Gastroesophageal sphincter (tissue), 4 donors: Measurements from ENCODE around the gene STK35. TPM values are rescaled to one million over a fixed set of nuclear protein-coding genes. Genes with fewer than 3 reads are reported as not detected.

ENCODE experiments used
- ATAC-seq: fragments of 150-250 bp; one replicate; pipeline ENCODE4 v1.9.1; 2016; ENCODE audit warnings: mild to moderate bottlenecking, moderate library complexity
- H3K27ac ChIP-seq, 4 donors: fragments of 200-600 bp; sonication (generic) in 3 of 4; 1 replicate in 3 of 4; 2 replicates in 1 of 4; pipeline ENCODE4 v1.5.1; 2016 to 2019
- H3K27me3 ChIP-seq: fragments of 200-600 bp; sonication (generic); one replicate; pipeline ENCODE4 v1.5.1; 2019
- H3K36me3 ChIP-seq, 2 donors: fragments of 200-600 bp; sonication (generic); one replicate each; pipeline ENCODE4 v1.5.1; 2019; ENCODE audit warnings: control low read depth in 1 of 2
- H3K4me1 ChIP-seq, 3 donors: fragments of 200-600 bp; sonication (generic); 1 replicate in 2 of 3; 2 replicates in 1 of 3; pipeline ENCODE4 v1.5.1; 2016 to 2019; ENCODE audit warnings: control low read depth in 2 of 3
- H3K4me3 ChIP-seq, 2 donors: fragments of 200-600 bp; sonication (generic); one replicate each; pipeline ENCODE4 v1.5.1; 2019; ENCODE audit warnings: mild to moderate bottlenecking in 1 of 2, moderate library complexity in 1 of 2
- H3K9me3 ChIP-seq, 3 donors: fragments of 200-600 bp; sonication (generic); one replicate each; pipeline ENCODE4 v1.5.1; 2017 to 2019; ENCODE audit warnings: control low read depth in 2 of 3
- EP300 ChIP-seq: sonication (generic); formaldehyde crosslinking; IDR thresholded peaks from one replicate; pipeline ENCODE4 v1.6.1; 2017; ENCODE audit warnings: antibody characterized with exemption, mild to moderate bottlenecking
- POLR2A ChIP-seq, 2 donors: fragments of 450-650 bp; IDR thresholded peaks; one replicate each; pipeline ENCODE4 v1.6.1; 2017; ENCODE audit warnings: antibody characterized with exemption in 2 of 2, mild to moderate bottlenecking in 2 of 2, moderate library complexity in 1 of 2
- POLR2AphosphoS5 ChIP-seq: sonication (generic); formaldehyde crosslinking; IDR thresholded peaks from one replicate; pipeline ENCODE4 v1.6.1; 2017; ENCODE audit warnings: antibody characterized with exemption
- WGBS, 2 donors: methylation state at CpG; one replicate each; pipeline ENCODE4 v1.1.5; 2018; ENCODE audit warnings: low coverage in 1 of 2; 5-methylcytosine and 5-hydroxymethylcytosine counted together
- total RNA-seq, 4 donors: library from RNA; depleted of rRNA; stranded (reverse); fragments of >200 nt; gene quantifications; one replicate each; pipeline ENCODE4 v1.1.0, GENCODE V29; 2016
- TF ChIP-seq, protein P1 (sequence below), 4 experiments: fragments of 200-600 bp in 2 of 4; fragments of 450-650 bp in 2 of 4; sonication (generic) in 1 of 4; IDR thresholded peaks; one replicate each; pipeline ENCODE4 v1.5.1; 2017 to 2019; ENCODE audit warnings: antibody characterized with exemption in 4 of 4, mild to moderate bottlenecking in 2 of 4, moderate library complexity in 2 of 4

The STK35 gene
- total RNA-seq, result 10 to 100 TPM; 18.3 to 24.6 (median 20.4) TPM

DNA sequence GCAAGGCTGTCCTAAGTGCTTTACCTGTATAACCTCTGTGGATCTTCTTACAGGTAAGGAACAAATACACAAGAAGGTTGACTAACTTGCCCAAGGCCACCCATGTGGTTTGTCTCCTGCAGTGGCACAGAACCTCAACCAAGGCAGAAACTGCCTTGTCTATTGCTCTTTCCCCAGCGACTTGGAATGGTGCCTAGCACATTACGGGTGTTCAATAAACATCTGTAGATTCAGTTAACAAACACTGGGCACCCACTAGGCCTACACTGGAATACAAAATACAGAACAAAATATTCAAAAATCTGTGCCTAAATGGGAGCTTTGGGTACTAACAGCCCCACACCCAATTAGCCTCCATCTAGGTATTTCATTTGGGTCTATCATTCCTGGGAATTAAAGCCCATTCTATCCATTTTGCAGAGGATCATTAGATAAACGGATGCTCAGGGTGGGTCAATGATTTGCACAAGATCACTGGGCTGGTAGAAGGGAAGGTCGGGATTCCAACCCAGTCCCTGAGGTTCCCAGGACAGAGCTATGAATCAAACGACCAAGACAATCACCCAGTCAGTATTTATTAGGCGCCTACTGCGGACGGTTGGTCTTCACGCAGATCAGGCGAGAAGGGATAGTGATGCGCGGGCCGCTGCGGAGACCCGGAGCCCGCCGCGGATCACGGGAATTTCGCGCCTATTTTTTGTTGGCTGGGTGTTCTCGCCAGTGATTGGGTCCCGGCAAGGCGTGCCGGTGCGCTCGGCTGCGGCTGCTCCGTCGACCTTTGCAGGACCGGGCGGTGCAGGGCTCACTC lies at the start of gene STK35:
Gene STK35, plus strand, starts transcription at position 771 of the 808 bp plus-strand sequence. CDS start 55 bp downstream, outside the sequence.
- ATAC-seq, result peak; percentile 69
- H3K36me3 ChIP-seq, result no peaks in the 10 kb centered on the region
- WGBS, 2 donors, result 0 to 4% methylated on average over 4 to 15 of the region's 32 CpGs
- no peaks in the 10 kb centered on the region for H3K9me3 ChIP-seq
- peaks cover 3 to 38% (median 24%) of the 10 kb centered on the region in 3 donors for H3K4me1 ChIP-seq
- no peak for TF ChIP-seq POLR2AphosphoS5
- no peak for TF ChIP-seq POLR2A (IDR thresholded peaks at IDR 0.05)
- TF ChIP-seq, protein P1, sequence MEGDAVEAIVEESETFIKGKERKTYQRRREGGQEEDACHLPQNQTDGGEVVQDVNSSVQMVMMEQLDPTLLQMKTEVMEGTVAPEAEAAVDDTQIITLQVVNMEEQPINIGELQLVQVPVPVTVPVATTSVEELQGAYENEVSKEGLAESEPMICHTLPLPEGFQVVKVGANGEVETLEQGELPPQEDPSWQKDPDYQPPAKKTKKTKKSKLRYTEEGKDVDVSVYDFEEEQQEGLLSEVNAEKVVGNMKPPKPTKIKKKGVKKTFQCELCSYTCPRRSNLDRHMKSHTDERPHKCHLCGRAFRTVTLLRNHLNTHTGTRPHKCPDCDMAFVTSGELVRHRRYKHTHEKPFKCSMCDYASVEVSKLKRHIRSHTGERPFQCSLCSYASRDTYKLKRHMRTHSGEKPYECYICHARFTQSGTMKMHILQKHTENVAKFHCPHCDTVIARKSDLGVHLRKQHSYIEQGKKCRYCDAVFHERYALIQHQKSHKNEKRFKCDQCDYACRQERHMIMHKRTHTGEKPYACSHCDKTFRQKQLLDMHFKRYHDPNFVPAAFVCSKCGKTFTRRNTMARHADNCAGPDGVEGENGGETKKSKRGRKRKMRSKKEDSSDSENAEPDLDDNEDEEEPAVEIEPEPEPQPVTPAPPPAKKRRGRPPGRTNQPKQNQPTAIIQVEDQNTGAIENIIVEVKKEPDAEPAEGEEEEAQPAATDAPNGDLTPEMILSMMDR (IDR thresholded peaks at IDR 0.05), result no peak
- no peak for TF ChIP-seq EP300
- H3K4me3 ChIP-seq, result peak within 1 kb of the TSS; percentile 62 to 86
- peak within 1 kb of the TSS; percentile 79 to 99 (median 98) for H3K27ac ChIP-seq
- no peaks in the 10 kb centered on the region for H3K27me3 ChIP-seq

DNA sequence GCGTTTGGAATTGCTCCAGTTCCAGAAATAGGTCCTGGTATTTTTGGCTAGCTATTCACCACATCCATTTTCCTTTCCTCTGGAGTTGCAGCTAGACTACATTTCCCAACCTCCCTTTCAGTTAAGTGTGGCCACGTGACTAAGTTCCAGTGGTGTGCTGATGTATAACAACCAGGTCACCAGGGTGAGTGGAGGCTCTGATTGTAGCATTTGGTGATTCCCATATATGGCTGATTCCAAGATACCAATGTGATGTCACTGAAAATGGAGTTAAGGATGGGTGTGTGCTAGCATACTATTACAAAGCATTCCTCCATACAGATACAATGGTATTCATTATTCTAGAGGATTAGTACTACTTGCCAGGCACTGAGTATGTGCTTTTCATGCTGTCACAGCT lies 49.7 kb upstream of the STK35 start:
- TF ChIP-seq, protein P1 (IDR thresholded peaks at IDR 0.05), result no peak
- TF ChIP-seq EP300 (no peak), POLR2A (IDR thresholded peaks at IDR 0.05) (no peak), POLR2AphosphoS5 (no peak)
- Histone ChIP-seq H3K36me3 (no peaks in the 10 kb centered on the region), H3K27ac (no peak overlapping the region), H3K4me1 (no peaks in the 10 kb centered on the region), H3K4me3 (no peak overlapping the region), H3K9me3 (peaks cover 0 to 16% (median 0%) of the 10 kb centered on the region in 3 donors), H3K27me3 (peaks cover 41% of the 10 kb centered on the region)
- WGBS, 2 donors, result 31% methylated on average over 2 of the region's 2 CpGs; no CpG with 5 or more reads in 1 of the 2 donors
- no peak for ATAC-seq

GRCh38 chr20:2052741-2053140 lies 48.9 kb upstream of the STK35 start:
- Histone ChIP-seq H3K27me3 (peaks cover 41% of the 10 kb centered on the region), H3K27ac (no peak overlapping the region), H3K4me3 (no peak overlapping the region), H3K4me1 (no peaks in the 10 kb centered on the region), H3K9me3 (peaks cover 0 to 17% (median 0%) of the 10 kb centered on the region in 3 donors), H3K36me3 (no peaks in the 10 kb centered on the region)
- TF ChIP-seq POLR2A (IDR thresholded peaks at IDR 0.05), result no peak
- WGBS, 2 donors, result 60% methylated on average over 1 of the region's 1 CpG; no CpG with 5 or more reads in 1 of the 2 donors
- no peak for ATAC-seq

DNA sequence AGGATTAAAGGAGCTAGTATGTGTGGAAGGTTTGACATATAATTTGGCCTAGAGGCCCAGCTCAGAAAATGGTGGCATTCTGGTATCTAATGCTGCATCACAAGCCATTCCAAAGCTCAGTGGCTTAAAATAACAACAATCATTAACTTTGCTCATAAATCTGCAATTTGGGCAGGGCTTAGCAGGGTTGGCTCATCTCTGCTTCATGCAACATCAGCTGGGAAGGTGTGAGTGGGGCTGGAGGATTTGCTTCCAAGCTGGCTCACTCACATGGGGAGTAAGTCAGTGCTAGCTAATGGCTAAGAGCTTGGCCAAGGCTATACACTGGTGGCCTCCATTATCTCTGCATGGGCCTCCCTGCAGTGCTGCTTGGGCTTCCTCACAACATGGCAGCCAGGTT lies 48.0 kb upstream of the STK35 start:
- H3K27me3 ChIP-seq, result peaks cover 48% of the 10 kb centered on the region
- no peaks in the 10 kb centered on the region for H3K4me1 ChIP-seq
- H3K9me3 ChIP-seq, result peaks cover 0 to 25% (median 0%) of the 10 kb centered on the region in 3 donors
- H3K36me3 ChIP-seq, result no peaks in the 10 kb centered on the region
- no peak overlapping the region for H3K27ac ChIP-seq
- no peak overlapping the region for H3K4me3 ChIP-seq
- ATAC-seq, result no peak
- no peak for TF ChIP-seq POLR2AphosphoS5
- no peak for TF ChIP-seq EP300
- TF ChIP-seq POLR2A (IDR thresholded peaks at IDR 0.05), result no peak
- TF ChIP-seq, protein P1 (IDR thresholded peaks at IDR 0.05), result no peak

DNA sequence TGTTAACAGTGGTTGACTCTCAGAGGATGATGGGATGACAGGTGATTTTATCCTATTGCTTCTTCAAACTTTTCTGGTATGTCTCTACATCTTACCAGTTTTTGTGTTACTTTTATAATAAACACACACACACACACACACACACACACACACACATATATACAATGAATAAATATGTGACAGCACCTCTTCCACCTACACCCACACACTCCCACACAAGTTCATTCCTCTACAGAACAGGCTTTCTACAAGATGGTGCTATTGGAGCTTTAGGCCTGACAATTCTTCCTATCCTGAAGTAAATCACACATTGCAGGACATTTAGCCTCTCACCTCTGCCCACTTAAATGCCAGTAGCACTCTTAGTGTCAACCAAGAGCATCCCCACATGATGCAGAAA lies 46.7 kb upstream of the STK35 start:
- Histone ChIP-seq H3K4me3 (no peak overlapping the region), H3K27me3 (peaks cover 38% of the 10 kb centered on the region), H3K4me1 (no peaks in the 10 kb centered on the region), H3K36me3 (no peaks in the 10 kb centered on the region), H3K27ac (no peak overlapping the region), H3K9me3 (peaks cover 0 to 28% (median 0%) of the 10 kb centered on the region in 3 donors)
- no peak for TF ChIP-seq POLR2A (IDR thresholded peaks at IDR 0.05)
- no peak for ATAC-seq

DNA sequence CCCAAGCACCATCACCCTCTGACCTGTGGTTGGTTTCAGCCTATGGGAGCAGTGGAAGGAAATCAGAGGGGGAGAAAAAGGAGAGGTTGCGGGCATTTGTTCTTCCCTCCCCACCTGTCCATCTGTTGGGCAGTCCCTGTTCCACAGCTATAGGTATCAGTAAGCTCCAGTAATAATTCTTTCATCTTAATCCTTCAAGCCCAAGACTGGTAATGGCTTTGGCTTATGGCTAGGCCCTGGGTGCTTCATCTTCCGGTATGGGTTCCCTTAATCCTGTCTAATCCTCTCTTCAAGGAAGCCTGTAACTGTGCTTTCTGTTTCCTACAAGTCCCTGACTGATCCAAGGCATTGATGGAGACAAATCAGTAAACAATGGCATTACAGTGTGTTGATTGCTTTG lies 42.2 kb upstream of the STK35 start:
- no peak for ATAC-seq
- H3K36me3 ChIP-seq, result no peaks in the 10 kb centered on the region
- TF ChIP-seq EP300 (no peak), POLR2AphosphoS5 (no peak), POLR2A (IDR thresholded peaks at IDR 0.05) (no peak)
- TF ChIP-seq, protein P1 (IDR thresholded peaks at IDR 0.05), result no peak
- no peaks in the 10 kb centered on the region for H3K4me1 ChIP-seq
- peaks cover 0 to 12% (median 0%) of the 10 kb centered on the region in 3 donors for H3K9me3 ChIP-seq
- peaks cover 20% of the 10 kb centered on the region for H3K27me3 ChIP-seq
- H3K4me3 ChIP-seq, result no peak overlapping the region
- no peak overlapping the region for H3K27ac ChIP-seq
- 75 to 83% methylated on average over 1 to 2 of the region's 2 CpGs for WGBS, 2 donors
